HCT116 (cell line): ENCODE data around the gene CAPN9. TPM values are rescaled to one million over a fixed set of nuclear protein-coding genes. Genes with fewer than 3 reads are reported as not detected.

Source experiments
- ATAC-seq: fragments of 200-7000 bp; cut with Tn5 transposase; 2 replicates; pipeline ENCODE4 v1.9.1; 2020; ENCODE audit warnings: mild to moderate bottlenecking, moderate library complexity
- BruUV-seq: library from RNA; stranded (reverse); fragments of 400-500 nt; replicated peaks from 2 replicates; lab custom pipeline; 2021; lab: Mats Ljungman, UMichigan
- CTCF ChIA-PET: fragments of 300-600 bp; sonication (Branson Sonifier 250); formaldehyde crosslinking; loops from one replicate; lab custom pipeline; 2021; ENCODE audit warnings: antibody characterized with exemption; lab: Charles Lee
- POLR2A ChIA-PET: fragments of 300-600, 350-600 bp; sonication (Branson Sonifier 250); formaldehyde crosslinking; loops from one replicate; lab custom pipeline; 2021; ENCODE audit warnings: antibody characterized with exemption; lab: Charles Lee
- RAD21 ChIA-PET, 2 experiments: fragments of 300-600 bp; sonication (Branson Sonifier 250); formaldehyde crosslinking; loops; one replicate each; lab custom pipeline; 2023; ENCODE audit warnings: low total read pairs in 2 of 2; ENCODE audit not compliant: uncharacterized antibody in 2 of 2, unreplicated experiment in 2 of 2, low non-redundant PET in 1 of 2; lab: Charles Lee
- DNase-seq: peaks from one replicate; pipeline ENCODE4 v3.0.0-alpha.2; 2010; ENCODE audit warnings: low read depth, low spot score
- H2AFZ ChIP-seq: fragments of 200-600 bp; shearing (Covaris generic), sonication (generic); 2 replicates; pipeline ENCODE4 v1.6.1; 2017; ENCODE audit warnings: low read depth, mixed run types, mixed read lengths, antibody characterized with exemption, low read length; ENCODE audit not compliant: poor library complexity, severe bottlenecking
- H3K27ac ChIP-seq: 2 replicates; pipeline ENCODE4 v1.5.1; 2012; ENCODE audit warnings: low read depth, low read length
- H3K27me3 ChIP-seq: fragments of 200-600 bp; sonication (generic); 2 replicates; pipeline ENCODE4 v1.6.1; 2016; ENCODE audit warnings: mixed run types, low read length, mixed read lengths; ENCODE audit not compliant: insufficient read depth
- H3K36me3 ChIP-seq, 2 experiments: fragments of 200-500 bp in 1 of 2; fragments of 200-600 bp in 1 of 2; sonication (Bioruptor generic) in 1 of 2; sonication (generic) in 1 of 2; 2 replicates each; pipeline versions ENCODE4 v1.5.1 to v1.6.1; 2014 to 2016; ENCODE audit warnings: low read length in 2 of 2, inconsistent platforms in 1 of 2, mixed read lengths in 1 of 2, mixed run types in 1 of 2; ENCODE audit not compliant: insufficient read depth in 2 of 2, control insufficient read depth in 1 of 2
- H3K4me1 ChIP-seq, 2 experiments: fragments of 200-600 bp in 1 of 2; sonication (generic) in 1 of 2; 2 replicates each; pipeline versions ENCODE4 v1.5.1 to v1.6.1; 2012 to 2017; ENCODE audit warnings: low read length in 2 of 2, inconsistent platforms in 1 of 2, mild to moderate bottlenecking in 1 of 2, mixed read lengths in 1 of 2, mixed run types in 1 of 2, moderate library complexity in 1 of 2; ENCODE audit not compliant: insufficient read depth in 2 of 2, control insufficient read depth in 1 of 2
- H3K4me2 ChIP-seq: fragments of 200-600 bp; sonication (generic); 2 replicates; pipeline ENCODE4 v1.6.1; 2017; ENCODE audit warnings: mixed run types, low read length, mixed read lengths
- H3K4me3 ChIP-seq, 2 experiments: fragments of 200-600 bp in 1 of 2; sonication (generic) in 1 of 2; replicated peaks in 1 of 2; 2 replicates each; pipeline ENCODE4 v1.5.1; 2011 to 2016; ENCODE audit warnings: low read length in 2 of 2, control low read depth in 1 of 2, low read depth in 1 of 2, mild to moderate bottlenecking in 1 of 2, mixed read lengths in 1 of 2, mixed run types in 1 of 2
- H3K79me2 ChIP-seq: fragments of 200-600 bp; sonication (generic); 2 replicates; pipeline ENCODE4 v1.6.1; 2017; ENCODE audit warnings: mild to moderate bottlenecking, mixed run types, low read length, moderate library complexity, mixed read lengths; ENCODE audit not compliant: insufficient read depth
- H3K9ac ChIP-seq: fragments of 200-600 bp; sonication (generic); 2 replicates; pipeline ENCODE4 v1.6.1; 2016; ENCODE audit warnings: low read length, mixed read lengths
- H3K9me2 ChIP-seq: fragments of 200-600 bp; sonication (generic), shearing (Covaris generic); 2 replicates; pipeline ENCODE4 v1.6.1; 2017; ENCODE audit warnings: mixed run types, mild to moderate bottlenecking, moderate library complexity; ENCODE audit not compliant: insufficient read depth
- H3K9me3 ChIP-seq, 2 experiments: fragments of 200-500 bp in 1 of 2; fragments of 200-600 bp in 1 of 2; sonication (Bioruptor generic) in 1 of 2; sonication (generic) in 1 of 2; 2 replicates each; pipeline ENCODE4 v1.6.1; 2014 to 2017; ENCODE audit warnings: low read length in 2 of 2, mixed read lengths in 2 of 2, inconsistent platforms in 1 of 2, low read depth in 1 of 2, mild to moderate bottlenecking in 1 of 2, mixed run types in 1 of 2, moderate library complexity in 1 of 2; ENCODE audit not compliant: control insufficient read depth in 1 of 2, insufficient read depth in 1 of 2
- H4K20me1 ChIP-seq: fragments of 200-600 bp; sonication (generic), shearing (Covaris generic); 2 replicates; pipeline ENCODE4 v1.6.1; 2017; ENCODE audit warnings: mixed run types, mild to moderate bottlenecking, moderate library complexity; ENCODE audit not compliant: insufficient read depth
- ATF3 ChIP-seq: IDR thresholded peaks from 2 replicates; pipeline ENCODE4 v1.6.1; 2012
- CBX3 ChIP-seq: IDR thresholded peaks from 2 replicates; pipeline ENCODE4 v1.6.1; 2012; ENCODE audit warnings: low read depth
- CTCF ChIP-seq, 3 experiments: fragments of 200-600 bp in 1 of 3; sonication (generic) in 1 of 3; IDR thresholded peaks in 2 of 3; conservative IDR thresholded peaks in 1 of 3; 2 replicates each; pipeline ENCODE4 v1.5.1; 2012 to 2017; ENCODE audit warnings: low read depth in 2 of 3, low read length in 2 of 3, antibody characterized with exemption in 1 of 3, borderline replicate concordance in 1 of 3, control low read depth in 1 of 3, mild to moderate bottlenecking in 1 of 3, mixed read lengths in 1 of 3, mixed run types in 1 of 3, moderate library complexity in 1 of 3; ENCODE audit not compliant: insufficient read depth in 1 of 3
- EGR1 ChIP-seq: IDR thresholded peaks from 2 replicates; pipeline ENCODE4 v1.6.1; 2012; ENCODE audit warnings: low read depth
- ELF1 ChIP-seq: IDR thresholded peaks from 2 replicates; pipeline ENCODE4 v1.6.1; 2012; ENCODE audit warnings: low read depth, borderline replicate concordance
- EZH2phosphoT487 ChIP-seq: fragments of 200-600 bp; IDR thresholded peaks from 2 replicates; pipeline ENCODE4 v1.6.1; 2018; ENCODE audit warnings: antibody characterized with exemption, borderline replicate concordance
- FOSL1 ChIP-seq: IDR thresholded peaks from 2 replicates; pipeline ENCODE4 v1.6.1; 2012; ENCODE audit warnings: low read depth
- POLR2A ChIP-seq: IDR thresholded peaks from 2 replicates; pipeline ENCODE4 v1.7.0; 2011; ENCODE audit warnings: borderline replicate concordance; ENCODE audit not compliant: insufficient read depth, insufficient read length; ENCODE audit errors: extremely low read depth
- POLR2AphosphoS5 ChIP-seq: IDR thresholded peaks from 2 replicates; pipeline ENCODE4 v1.6.1; 2011; ENCODE audit warnings: mild to moderate bottlenecking, low read depth, low read length, moderate library complexity
- RAD21 ChIP-seq: IDR thresholded peaks from 2 replicates; pipeline ENCODE4 v1.6.1; 2012; ENCODE audit warnings: low read depth, mild to moderate bottlenecking
- SP1 ChIP-seq: IDR thresholded peaks from 2 replicates; pipeline ENCODE4 v1.6.1; 2012; ENCODE audit warnings: low read depth
- SRF ChIP-seq: IDR thresholded peaks from 2 replicates; pipeline ENCODE4 v1.6.1; 2012; ENCODE audit warnings: low read depth
- TCF7L2 ChIP-seq: IDR thresholded peaks from 2 replicates; pipeline ENCODE4 v1.7.0; 2011; ENCODE audit warnings: borderline replicate concordance, inconsistent platforms; ENCODE audit not compliant: insufficient read depth, insufficient read length; ENCODE audit errors: extremely low read depth
- YY1 ChIP-seq: IDR thresholded peaks from 2 replicates; pipeline ENCODE4 v1.6.1; 2011; ENCODE audit warnings: low read length, low read depth, moderate library complexity, mild to moderate bottlenecking; ENCODE audit not compliant: insufficient replicate concordance; ENCODE audit errors: extremely low read depth
- ZFX ChIP-seq: fragments of 450-650 bp; IDR thresholded peaks from 2 replicates; pipeline ENCODE4 v1.6.1; 2017
- ZNF274 ChIP-seq: fragments of 200-500 bp; sonication (Bioruptor generic); IDR thresholded peaks from 2 replicates; pipeline ENCODE4 v1.6.1; 2014; ENCODE audit warnings: mild to moderate bottlenecking, low read depth, low read length, inconsistent platforms
- intact Hi-C: fragments of 100-400 bp; cut with micrococcal nuclease; formaldehyde crosslinking; loops from 2 replicates; pipeline ENCODE4 v1.10.0; 2022
- total RNA-seq: library from RNA; stranded (reverse); gene quantifications from one replicate; pipeline ENCODE4 v1.2.1, GENCODE V29; 2021; ENCODE audit not compliant: unreplicated experiment
- TF ChIP-seq, protein P1 (sequence below): IDR thresholded peaks from 2 replicates; pipeline ENCODE4 v1.6.1; 2012; ENCODE audit warnings: low read depth
- TF ChIP-seq, protein P2 (sequence below): IDR thresholded peaks from 2 replicates; pipeline ENCODE4 v1.6.1; 2012
- TF ChIP-seq, protein P3 (sequence below): IDR thresholded peaks from 2 replicates; pipeline ENCODE4 v1.6.1; 2011; ENCODE audit warnings: mild to moderate bottlenecking, low read length, moderate library complexity; ENCODE audit not compliant: insufficient replicate concordance; ENCODE audit errors: extremely low read depth

Gene CAPN9
- total RNA-seq, 1 experiment from 2014 or later, result not detected

GRCh38 chr1:230758709-230759368 is 11.7 kb downstream of the CAPN9 start:
- peaks cover 3 to 8% of the 10 kb centered on the region in 2 experiments; a peak in 3 of 4 replicates for H3K4me1 ChIP-seq
- H3K36me3 ChIP-seq, result no peaks in the 10 kb centered on the region
- H3K27ac ChIP-seq, result no peak overlapping the region
- no peak overlapping the region for H3K4me2 ChIP-seq
- H3K9ac ChIP-seq, result no peak overlapping the region
- no TSS peak for BruUV-seq
- H3K9me2 ChIP-seq, result no peaks in the 10 kb centered on the region
- no peaks in the 10 kb centered on the region for H4K20me1 ChIP-seq
- TF ChIP-seq ELF1 (no peak), TCF7L2 (no peak), POLR2A (no peak), CBX3 (no peak), FOSL1 (no peak), YY1 (no peak), CTCF (IDR thresholded peaks at IDR 0.05 in 2 of 3, conservative IDR thresholded peaks at IDR 0.05 in 1 of 3; ENCODE audit: borderline replicate concordance in 1 of 3, insufficient read depth in 1 of 3, low read depth in 2 of 3, low read length in 2 of 3) (no peak), RAD21 (no peak), POLR2AphosphoS5 (no peak), EGR1 (no peak), ZNF274 (no peak), ATF3 (no peak), EZH2phosphoT487 (no peak), ZFX (no peak), SRF (no peak), SP1 (no peak)
- TF ChIP-seq, protein P1, sequence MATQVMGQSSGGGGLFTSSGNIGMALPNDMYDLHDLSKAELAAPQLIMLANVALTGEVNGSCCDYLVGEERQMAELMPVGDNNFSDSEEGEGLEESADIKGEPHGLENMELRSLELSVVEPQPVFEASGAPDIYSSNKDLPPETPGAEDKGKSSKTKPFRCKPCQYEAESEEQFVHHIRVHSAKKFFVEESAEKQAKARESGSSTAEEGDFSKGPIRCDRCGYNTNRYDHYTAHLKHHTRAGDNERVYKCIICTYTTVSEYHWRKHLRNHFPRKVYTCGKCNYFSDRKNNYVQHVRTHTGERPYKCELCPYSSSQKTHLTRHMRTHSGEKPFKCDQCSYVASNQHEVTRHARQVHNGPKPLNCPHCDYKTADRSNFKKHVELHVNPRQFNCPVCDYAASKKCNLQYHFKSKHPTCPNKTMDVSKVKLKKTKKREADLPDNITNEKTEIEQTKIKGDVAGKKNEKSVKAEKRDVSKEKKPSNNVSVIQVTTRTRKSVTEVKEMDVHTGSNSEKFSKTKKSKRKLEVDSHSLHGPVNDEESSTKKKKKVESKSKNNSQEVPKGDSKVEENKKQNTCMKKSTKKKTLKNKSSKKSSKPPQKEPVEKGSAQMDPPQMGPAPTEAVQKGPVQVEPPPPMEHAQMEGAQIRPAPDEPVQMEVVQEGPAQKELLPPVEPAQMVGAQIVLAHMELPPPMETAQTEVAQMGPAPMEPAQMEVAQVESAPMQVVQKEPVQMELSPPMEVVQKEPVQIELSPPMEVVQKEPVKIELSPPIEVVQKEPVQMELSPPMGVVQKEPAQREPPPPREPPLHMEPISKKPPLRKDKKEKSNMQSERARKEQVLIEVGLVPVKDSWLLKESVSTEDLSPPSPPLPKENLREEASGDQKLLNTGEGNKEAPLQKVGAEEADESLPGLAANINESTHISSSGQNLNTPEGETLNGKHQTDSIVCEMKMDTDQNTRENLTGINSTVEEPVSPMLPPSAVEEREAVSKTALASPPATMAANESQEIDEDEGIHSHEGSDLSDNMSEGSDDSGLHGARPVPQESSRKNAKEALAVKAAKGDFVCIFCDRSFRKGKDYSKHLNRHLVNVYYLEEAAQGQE, result no peak
- TF ChIP-seq, protein P2, sequence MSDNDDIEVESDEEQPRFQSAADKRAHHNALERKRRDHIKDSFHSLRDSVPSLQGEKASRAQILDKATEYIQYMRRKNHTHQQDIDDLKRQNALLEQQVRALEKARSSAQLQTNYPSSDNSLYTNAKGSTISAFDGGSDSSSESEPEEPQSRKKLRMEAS, result no peak
- TF ChIP-seq, protein P3, sequence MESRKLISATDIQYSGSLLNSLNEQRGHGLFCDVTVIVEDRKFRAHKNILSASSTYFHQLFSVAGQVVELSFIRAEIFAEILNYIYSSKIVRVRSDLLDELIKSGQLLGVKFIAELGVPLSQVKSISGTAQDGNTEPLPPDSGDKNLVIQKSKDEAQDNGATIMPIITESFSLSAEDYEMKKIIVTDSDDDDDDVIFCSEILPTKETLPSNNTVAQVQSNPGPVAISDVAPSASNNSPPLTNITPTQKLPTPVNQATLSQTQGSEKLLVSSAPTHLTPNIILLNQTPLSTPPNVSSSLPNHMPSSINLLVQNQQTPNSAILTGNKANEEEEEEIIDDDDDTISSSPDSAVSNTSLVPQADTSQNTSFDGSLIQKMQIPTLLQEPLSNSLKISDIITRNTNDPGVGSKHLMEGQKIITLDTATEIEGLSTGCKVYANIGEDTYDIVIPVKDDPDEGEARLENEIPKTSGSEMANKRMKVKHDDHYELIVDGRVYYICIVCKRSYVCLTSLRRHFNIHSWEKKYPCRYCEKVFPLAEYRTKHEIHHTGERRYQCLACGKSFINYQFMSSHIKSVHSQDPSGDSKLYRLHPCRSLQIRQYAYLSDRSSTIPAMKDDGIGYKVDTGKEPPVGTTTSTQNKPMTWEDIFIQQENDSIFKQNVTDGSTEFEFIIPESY, result no peak
- no peaks in the 10 kb centered on the region for H3K27me3 ChIP-seq
- no peak overlapping the region for H3K4me3 ChIP-seq
- no peak overlapping the region for H2AFZ ChIP-seq
- DNase-seq (no peak), ATAC-seq (no peak)
- ChIA-PET RAD21 (no interaction called here), POLR2A (no interaction called here), CTCF (no interaction called here)
- intact Hi-C loops, result no loop called here
- no peaks in the 10 kb centered on the region for H3K9me3 ChIP-seq
- H3K79me2 ChIP-seq, result no peaks in the 10 kb centered on the region
